A673 (cell line): Measurements from ENCODE around the gene EHMT1. TPM values are rescaled to one million over a fixed set of nuclear protein-coding genes. Genes with fewer than 3 reads are reported as not detected.

ENCODE experiments used
- BruUV-seq: library from RNA; stranded (reverse); fragments of 400-500 nt; replicated peaks from 2 replicates; lab custom pipeline; 2021; lab: Mats Ljungman, UMichigan
- CTCF ChIA-PET: fragments of 300-600 bp; sonication (Branson Sonifier 250); formaldehyde crosslinking; loops from one replicate; lab custom pipeline; 2022; ENCODE audit warnings: antibody characterized with exemption; lab: Charles Lee
- POLR2A ChIA-PET: fragments of 300-600 bp; sonication (Branson Sonifier 250); formaldehyde crosslinking; loops from one replicate; lab custom pipeline; 2022; ENCODE audit warnings: antibody characterized with exemption; ENCODE audit not compliant: low non-redundant PET; lab: Charles Lee
- DNase-seq: peaks from one replicate; pipeline ENCODE4 v3.0.0-alpha.2; 2015; ENCODE audit warnings: low spot score
- H3K27ac ChIP-seq: fragments of 200-600 bp; sonication (generic); 2 replicates; pipeline ENCODE4 v1.5.1; 2016; ENCODE audit warnings: mixed run types, low read depth, mild to moderate bottlenecking, mixed read lengths, antibody characterized with exemption, low read length; ENCODE audit not compliant: poor library complexity, severe bottlenecking
- H3K27me3 ChIP-seq: fragments of 200-600 bp; sonication (generic); replicated peaks from 2 replicates; pipeline ENCODE4 v1.6.1; 2017; ENCODE audit warnings: mixed run types, low read depth, mild to moderate bottlenecking, mixed read lengths, antibody characterized with exemption, low read length; ENCODE audit not compliant: insufficient read depth, poor library complexity
- H3K36me3 ChIP-seq: fragments of 200-600 bp; sonication (generic); 2 replicates; pipeline ENCODE4 v1.6.1; 2016; ENCODE audit warnings: mixed run types, mild to moderate bottlenecking, mixed read lengths, antibody characterized with exemption, low read length; ENCODE audit not compliant: insufficient read depth, poor library complexity, severe bottlenecking
- H3K4me1 ChIP-seq: fragments of 200-600 bp; sonication (generic); 2 replicates; pipeline ENCODE4 v1.6.1; 2017; ENCODE audit warnings: mixed run types, mild to moderate bottlenecking, mixed read lengths, antibody characterized with exemption, low read length; ENCODE audit not compliant: insufficient read depth, poor library complexity, severe bottlenecking
- H3K4me3 ChIP-seq: fragments of 200-600 bp; sonication (generic); 2 replicates; pipeline ENCODE4 v1.5.1; 2016; ENCODE audit warnings: low read depth, mixed run types, mild to moderate bottlenecking, mixed read lengths, low read length; ENCODE audit not compliant: poor library complexity, severe bottlenecking
- H3K9me3 ChIP-seq: fragments of 200-600 bp; sonication (generic); 2 replicates; pipeline ENCODE4 v1.6.1; 2016; ENCODE audit warnings: mixed run types, low read depth, mild to moderate bottlenecking, mixed read lengths, antibody characterized with exemption, low read length; ENCODE audit not compliant: poor library complexity, severe bottlenecking
- CTCF ChIP-seq: fragments of 300-800, 200-600 bp; sonication (generic); conservative IDR thresholded peaks from 2 replicates; pipeline ENCODE4 v1.5.1; 2017; ENCODE audit warnings: low read depth, mild to moderate bottlenecking, antibody characterized with exemption, low read length, moderate library complexity, mixed read lengths
- EZH2 ChIP-seq: fragments of 200-600 bp; sonication (generic); IDR thresholded peaks from 2 replicates; pipeline ENCODE4 v1.6.1; 2017; ENCODE audit warnings: borderline replicate concordance, low read depth, mild to moderate bottlenecking, mixed read lengths, antibody characterized with exemption, low read length; ENCODE audit not compliant: poor library complexity, severe bottlenecking
- intact Hi-C: fragments of 100-400 bp; cut with micrococcal nuclease; formaldehyde crosslinking; loops from one replicate; pipeline ENCODE4 v1.10.0; 2022; ENCODE audit not compliant: unreplicated experiment
- total RNA-seq: library from RNA; stranded (reverse); gene quantifications from 2 replicates; pipeline ENCODE4 v1.2.3, GENCODE V29; 2021

Gene EHMT1
- total RNA-seq, 1 experiment from 2014 or later: 115 TPM

DNA sequence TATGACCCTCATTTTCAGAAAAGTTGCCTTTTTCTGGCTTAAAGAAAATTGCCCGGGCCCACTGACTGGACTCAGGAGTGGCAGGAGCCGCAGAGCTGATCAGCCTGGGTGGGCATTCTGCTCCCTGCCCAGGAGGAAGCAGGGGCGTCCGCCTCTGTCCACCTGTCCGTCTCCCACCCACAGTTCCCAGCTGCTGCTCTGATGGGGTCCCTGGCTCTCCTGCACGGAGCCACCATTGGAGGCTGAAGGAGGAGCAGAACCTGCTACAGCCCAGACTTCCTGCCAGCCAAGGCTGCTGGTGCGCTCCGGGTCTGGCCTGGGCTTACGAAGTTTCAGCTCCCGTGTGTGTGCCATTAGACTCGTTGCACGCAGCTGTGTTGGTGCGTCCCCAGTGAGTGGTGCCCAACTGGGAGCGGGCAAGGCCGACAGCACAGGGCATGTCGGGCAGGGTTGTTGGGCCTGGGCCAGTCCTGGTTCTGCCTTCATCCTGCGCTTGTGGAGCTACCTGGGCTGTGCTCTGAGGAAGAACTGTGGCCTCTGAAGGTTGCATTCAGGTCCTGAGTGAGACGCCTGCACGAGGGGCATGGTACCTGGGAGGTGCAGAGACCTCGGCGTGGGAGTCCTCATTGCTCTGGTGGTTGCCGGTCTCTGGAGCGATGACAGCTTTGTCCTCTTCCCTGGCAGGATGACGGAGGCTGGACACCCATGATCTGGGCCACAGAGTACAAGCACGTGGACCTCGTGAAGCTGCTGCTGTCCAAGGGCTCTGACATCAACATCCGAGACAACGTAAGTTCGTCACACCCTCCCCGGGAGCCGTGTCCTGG lies 181.6 kb downstream of the EHMT1 start:
- Histone ChIP-seq H3K4me3 (no peak overlapping the region), H3K27me3 (no peaks in the 10 kb centered on the region), H3K9me3 (no peaks in the 10 kb centered on the region), H3K4me1 (no peaks in the 10 kb centered on the region), H3K27ac (no peak overlapping the region), H3K36me3 (peaks cover 15% of the 10 kb centered on the region)
- TF ChIP-seq CTCF (no peak), EZH2 (no peak)
- ChIA-PET CTCF (no interaction called here), POLR2A (no interaction called here)
- DNase-seq: no peak
- intact Hi-C loops: no loop called here
- no TSS peak for BruUV-seq

- ChIA-PET CTCF (no interaction called here), POLR2A (no interaction called here)
- intact Hi-C loops: no loop called here
- no peaks in the 10 kb centered on the region for H3K4me1 ChIP-seq
- H3K9me3 ChIP-seq: no peaks in the 10 kb centered on the region
- no peak for DNase-seq
- peaks cover 15% of the 10 kb centered on the region for H3K36me3 ChIP-seq
- TF ChIP-seq CTCF: no peak
- no peak for TF ChIP-seq EZH2
- BruUV-seq: no TSS peak
- H3K27ac ChIP-seq: no peak overlapping the region
- no peaks in the 10 kb centered on the region for H3K27me3 ChIP-seq
- no peak overlapping the region for H3K4me3 ChIP-seq
Observed at GRCh38 chr9:137801023-137801319, 182.2 kb downstream of the EHMT1 start.

DNA sequence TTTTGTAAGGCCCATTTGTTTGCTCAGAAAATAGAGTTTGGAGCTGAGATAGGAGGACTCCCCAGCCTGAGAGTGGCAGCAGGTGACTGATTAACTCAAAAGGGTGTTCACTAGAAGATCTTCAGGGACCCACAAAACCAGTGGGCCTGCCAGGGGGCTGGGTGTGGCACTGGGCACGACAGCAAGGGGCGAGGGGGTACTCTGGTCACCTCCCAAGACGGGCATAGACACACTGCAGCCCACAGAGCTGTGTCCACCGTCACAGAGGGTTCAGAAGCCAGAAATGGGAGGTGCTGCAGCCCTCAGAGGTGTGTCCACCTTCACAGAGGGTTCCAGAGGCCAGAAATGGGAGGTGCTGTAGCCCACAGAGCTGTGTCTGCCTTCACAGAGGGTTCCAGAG lies 183.2 kb downstream of the EHMT1 start:
- TF ChIP-seq CTCF: no peak
- TF ChIP-seq EZH2: no peak
- ChIA-PET POLR2A (no interaction called here), CTCF (no interaction called here)
- Histone ChIP-seq H3K9me3 (no peaks in the 10 kb centered on the region), H3K4me3 (no peak overlapping the region), H3K36me3 (peaks cover 15% of the 10 kb centered on the region), H3K27ac (no peak overlapping the region), H3K27me3 (no peaks in the 10 kb centered on the region), H3K4me1 (no peaks in the 10 kb centered on the region)
- no TSS peak for BruUV-seq
- intact Hi-C loops: no loop called here
- DNase-seq: no peak
